Osteoblast (primary cell): ENCODE results near the gene AFF3. TPM values are rescaled to one million over a fixed set of nuclear protein-coding genes. Genes with fewer than 3 reads are reported as not detected.
A peak's percentile ranks its signal among the peaks of the same experiment; 100 is the strongest.
"Not testable (repeated sequence)": the region's sequence is repeated elsewhere in the genome, so short reads cannot be mapped to it uniquely, and the experiment has no call there.

Experiments used
- DNase-seq: peaks from one replicate; pipeline ENCODE4 v3.0.0; 2011; ENCODE audit warnings: low spot score, mixed read lengths; ENCODE audit not compliant: insufficient read length; ENCODE audit errors: missing footprints
- H2AFZ ChIP-seq: 2 replicates; pipeline ENCODE4 v1.6.0; 2011; ENCODE audit warnings: mild to moderate bottlenecking, low read length
- H3K27ac ChIP-seq: 2 replicates; pipeline ENCODE4 v1.5.1; 2011; ENCODE audit warnings: mild to moderate bottlenecking, low read depth, low read length, moderate library complexity
- H3K27me3 ChIP-seq: 2 replicates; pipeline ENCODE4 v1.6.0; 2012; ENCODE audit warnings: mild to moderate bottlenecking, control low read depth, inconsistent platforms, low read length, moderate library complexity; ENCODE audit not compliant: insufficient read depth
- H3K36me3 ChIP-seq: 2 replicates; pipeline ENCODE4 v1.5.1; 2011; ENCODE audit warnings: mild to moderate bottlenecking, low read length, control low read depth, moderate library complexity; ENCODE audit not compliant: insufficient read depth
- H3K4me1 ChIP-seq: 2 replicates; pipeline ENCODE4 v1.5.1; 2011; ENCODE audit warnings: mild to moderate bottlenecking, low read length, control low read depth, moderate library complexity; ENCODE audit not compliant: insufficient read depth
- H3K4me2 ChIP-seq: 2 replicates; pipeline ENCODE4 v1.6.0; 2011; ENCODE audit warnings: mild to moderate bottlenecking, low read length; ENCODE audit not compliant: insufficient read depth
- H3K4me3 ChIP-seq: fragments of 200-600 bp; sonication (generic); 3 replicates; pipeline ENCODE4 v1.5.1; 2012; ENCODE audit warnings: mild to moderate bottlenecking, low read length, inconsistent platforms; ENCODE audit not compliant: insufficient read depth
- H3K79me2 ChIP-seq: 2 replicates; pipeline ENCODE4 v1.6.0; 2012; ENCODE audit warnings: mild to moderate bottlenecking, low read length, control low read depth, inconsistent platforms; ENCODE audit not compliant: insufficient read depth
- H3K9me3 ChIP-seq: 2 replicates; pipeline ENCODE4 v1.5.1; 2011; ENCODE audit warnings: low read depth, low read length, control low read depth
- H4K20me1 ChIP-seq: 2 replicates; pipeline ENCODE4 v1.6.0; 2012; ENCODE audit warnings: mild to moderate bottlenecking, low read length, control low read depth; ENCODE audit not compliant: insufficient read depth
- total RNA-seq: library from RNA; depleted of rRNA; stranded (reverse); fragments of >200 nt; gene quantifications from 2 replicates; pipeline ENCODE4 v1.2.3, GENCODE V29; 2012
- TF ChIP-seq, protein P1 (sequence below): IDR thresholded peaks from 2 replicates; pipeline ENCODE4 v1.5.1; 2011; ENCODE audit warnings: mild to moderate bottlenecking, low read depth, low read length, moderate library complexity; ENCODE audit errors: extremely low read depth

AFF3 gene
- total RNA-seq, 1 donor = 4.3 TPM

- not testable (repeated sequence) for H3K4me1 ChIP-seq, H3K27me3 ChIP-seq, H4K20me1 ChIP-seq, H3K4me3 ChIP-seq, H3K36me3 ChIP-seq, H2AFZ ChIP-seq, H3K79me2 ChIP-seq, H3K9me3 ChIP-seq, H3K4me2 ChIP-seq, H3K27ac ChIP-seq, DNase-seq
Observed at GRCh38 chr2:100091807-100092206, 50.6 kb downstream of the AFF3 start.

- H3K4me1 ChIP-seq, H2AFZ ChIP-seq, H3K4me2 ChIP-seq, H4K20me1 ChIP-seq, H3K27ac ChIP-seq, H3K27me3 ChIP-seq, H3K79me2 ChIP-seq, H3K4me3 ChIP-seq, H3K9me3 ChIP-seq, DNase-seq, H3K36me3 ChIP-seq: not testable (repeated sequence)
Observed at GRCh38 chr2:100085744-100086143, 56.6 kb downstream of the AFF3 start.

GRCh38 chr2:100083421-100084216, 58.8 kb downstream of the AFF3 start:
- Histone ChIP-seq H3K4me2 (peak overlapping the region; percentile 61), H2AFZ (peak overlapping the region; percentile 51), H3K4me3 (peak overlapping the region; percentile 48), H3K27ac (peak overlapping the region; percentile 58)
- not testable (repeated sequence) for H3K4me1 ChIP-seq, H4K20me1 ChIP-seq, H3K27me3 ChIP-seq, H3K9me3 ChIP-seq, H3K79me2 ChIP-seq, DNase-seq, H3K36me3 ChIP-seq

DNA sequence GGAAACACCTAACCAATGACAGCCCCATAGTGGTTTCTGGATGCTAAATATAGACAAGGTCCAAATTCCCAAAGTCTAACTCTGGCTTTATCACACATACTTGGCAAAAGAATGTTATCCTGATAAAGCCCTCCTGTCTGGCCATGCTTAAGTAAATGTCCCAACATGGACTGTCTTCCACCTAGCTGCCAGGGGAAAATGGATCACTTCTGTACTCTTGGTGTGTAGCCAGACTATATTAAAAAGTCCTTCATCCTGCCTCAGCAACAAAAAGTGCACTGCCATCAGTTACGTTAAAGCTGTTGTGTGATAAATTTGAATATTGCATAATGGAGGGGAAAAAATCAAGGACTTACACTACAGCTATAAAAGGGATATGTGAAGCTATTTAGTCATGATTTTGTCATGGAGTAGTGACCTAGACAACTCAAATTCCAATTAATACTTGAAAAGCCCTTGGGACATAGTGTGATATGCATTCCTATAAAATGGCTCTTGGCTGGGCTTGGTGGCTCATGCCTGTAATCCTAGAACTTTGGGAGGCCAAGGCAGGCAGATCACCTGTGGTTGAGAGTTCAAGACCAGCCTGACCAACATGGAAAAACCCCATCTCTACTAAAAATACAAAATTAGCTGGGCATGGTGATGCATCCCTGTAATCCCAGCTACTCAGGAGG, 60.0 kb downstream of the AFF3 start:
- H2AFZ ChIP-seq, H3K36me3 ChIP-seq, H4K20me1 ChIP-seq, DNase-seq, H3K79me2 ChIP-seq, H3K4me2 ChIP-seq, H3K9me3 ChIP-seq, H3K27me3 ChIP-seq, H3K27ac ChIP-seq, H3K4me3 ChIP-seq, H3K4me1 ChIP-seq: not testable (repeated sequence)

- Histone ChIP-seq H3K4me1 (no peaks in the 10 kb centered on the region), H3K79me2 (no peaks in the 10 kb centered on the region)
Observed at GRCh38 chr2:100077935-100078334, 64.5 kb downstream of the AFF3 start.

More at GRCh38 chr2:100077935-100078334, 64.5 kb downstream of the AFF3 start:
- Histone ChIP-seq H4K20me1 (no peaks in the 10 kb centered on the region), H3K27ac (no peak overlapping the region), H3K36me3 (no peaks in the 10 kb centered on the region), H3K27me3 (peaks cover 12% of the 10 kb centered on the region), H3K4me3 (no peak overlapping the region), H3K9me3 (no peaks in the 10 kb centered on the region), H3K4me2 (no peak overlapping the region), H2AFZ (no peak overlapping the region)
- TF ChIP-seq, protein P1, sequence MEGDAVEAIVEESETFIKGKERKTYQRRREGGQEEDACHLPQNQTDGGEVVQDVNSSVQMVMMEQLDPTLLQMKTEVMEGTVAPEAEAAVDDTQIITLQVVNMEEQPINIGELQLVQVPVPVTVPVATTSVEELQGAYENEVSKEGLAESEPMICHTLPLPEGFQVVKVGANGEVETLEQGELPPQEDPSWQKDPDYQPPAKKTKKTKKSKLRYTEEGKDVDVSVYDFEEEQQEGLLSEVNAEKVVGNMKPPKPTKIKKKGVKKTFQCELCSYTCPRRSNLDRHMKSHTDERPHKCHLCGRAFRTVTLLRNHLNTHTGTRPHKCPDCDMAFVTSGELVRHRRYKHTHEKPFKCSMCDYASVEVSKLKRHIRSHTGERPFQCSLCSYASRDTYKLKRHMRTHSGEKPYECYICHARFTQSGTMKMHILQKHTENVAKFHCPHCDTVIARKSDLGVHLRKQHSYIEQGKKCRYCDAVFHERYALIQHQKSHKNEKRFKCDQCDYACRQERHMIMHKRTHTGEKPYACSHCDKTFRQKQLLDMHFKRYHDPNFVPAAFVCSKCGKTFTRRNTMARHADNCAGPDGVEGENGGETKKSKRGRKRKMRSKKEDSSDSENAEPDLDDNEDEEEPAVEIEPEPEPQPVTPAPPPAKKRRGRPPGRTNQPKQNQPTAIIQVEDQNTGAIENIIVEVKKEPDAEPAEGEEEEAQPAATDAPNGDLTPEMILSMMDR = no peak
- DNase-seq = no peak
